K562 (cell line): Measurements from ENCODE around the gene CDC45. TPM values are rescaled to one million over a fixed set of nuclear protein-coding genes. Genes with fewer than 3 reads are reported as not detected.

Experiments used
- ARID1B ChIP-seq: fragments of 450-650 bp; IDR thresholded peaks from 2 replicates; pipeline ENCODE4 v1.6.1; 2016; ENCODE audit warnings: antibody characterized with exemption, mild to moderate bottlenecking, inconsistent platforms
- JUNB ChIP-seq: fragments of 450-650 bp; formaldehyde crosslinking; conservative IDR thresholded peaks from 2 replicates; pipeline ENCODE4 v1.4.0; 2020; ENCODE audit warnings: mild to moderate bottlenecking
- JUND ChIP-seq, 2 experiments: IDR thresholded peaks; 2 replicates in 1 of 2; 3 replicates in 1 of 2; pipeline ENCODE4 v1.6.1; 2011; ENCODE audit warnings: borderline replicate concordance in 2 of 2, low read depth in 2 of 2, low read length in 2 of 2, improper control_type of control experiment in 1 of 2, missing biosample characterization in 1 of 2, missing genetic modification characterization in 1 of 2, missing genetic modification reagents in 1 of 2
- KAT7 ChIP-seq: sonication (generic); formaldehyde crosslinking; IDR thresholded peaks from 2 replicates; pipeline ENCODE4 v1.8.0; 2022; ENCODE audit warnings: missing genetic modification reagents, mild to moderate bottlenecking, borderline replicate concordance
- MYBL2 ChIP-seq, 2 experiments: fragments of 450-650 bp in 1 of 2; sonication (generic) in 1 of 2; formaldehyde crosslinking in 1 of 2; IDR thresholded peaks; 2 replicates each; pipeline versions ENCODE4 v1.6.1 to v1.8.1; 2017 to 2022; ENCODE audit warnings: borderline replicate concordance in 1 of 2, inconsistent platforms in 1 of 2, low read depth in 1 of 2, mild to moderate bottlenecking in 1 of 2, missing genetic modification reagents in 1 of 2, moderate library complexity in 1 of 2
- POLR3A ChIP-seq: IDR thresholded peaks from 2 replicates; pipeline ENCODE4 v1.6.1; 2011; ENCODE audit warnings: borderline replicate concordance, mild to moderate bottlenecking, moderate library complexity; ENCODE audit not compliant: insufficient read length, insufficient read depth; ENCODE audit errors: extremely low read depth
- RBM39 ChIP-seq: fragments of 200-400 bp; formaldehyde crosslinking; optimal IDR thresholded peaks from 2 replicates; pipeline ENCODE3; 2018; ENCODE audit warnings: low read depth, low read length
- U2AF2 ChIP-seq: fragments of 200-400 bp; formaldehyde crosslinking; optimal IDR thresholded peaks from 2 replicates; pipeline ENCODE3; 2017; ENCODE audit warnings: low read depth, mild to moderate bottlenecking, low read length
- ZC3H4 ChIP-seq: sonication (generic); formaldehyde crosslinking; IDR thresholded peaks from 2 replicates; pipeline ENCODE4 v1.9.0; 2021; ENCODE audit warnings: missing genetic modification reagents, borderline replicate concordance
- ZFX ChIP-seq: sonication (generic); formaldehyde crosslinking; IDR thresholded peaks from 2 replicates; pipeline ENCODE4 v1.8.0; 2022; ENCODE audit warnings: mild to moderate bottlenecking, missing genetic modification reagents, moderate library complexity
- polyA plus RNA-seq, 8 experiments: library from polyadenylated mRNA; depleted of rRNA in 4 of 8; stranded (reverse) in 5 of 8; unstranded in 3 of 8; fragments of >200 nt; fragmentation: Nextera tagmentation in 2 of 8; fragmentation: Illumina TruSeq in 1 of 8; extraction: Ambion mirVana in 2 of 8; extraction: Trizol in 1 of 8; gene quantifications; 2 replicates each; pipeline versions ENCODE4 v1.2.1 to v1.2.3, GENCODE V29; 2011 to 2014; ENCODE audit warnings: inconsistent platforms in 1 of 8, missing spikeins in 1 of 8
- total RNA-seq, 7 experiments: library from RNA; depleted of rRNA in 6 of 7; stranded (reverse); fragments of >200 nt in 6 of 7; fragmentation: Illumina TruSeq in 2 of 7; extraction: Trizol in 2 of 7; gene quantifications; 2 replicates each; pipeline versions ENCODE4 v1.2.1 to v1.2.3, GENCODE V29; 2011 to 2021; ENCODE audit warnings: low replicate concordance in 1 of 7
- TF ChIP-seq, protein P1 (sequence below): fragments of 450-650 bp; formaldehyde crosslinking; IDR thresholded peaks from 2 replicates; pipeline ENCODE4 v1.4.0; 2022; ENCODE audit warnings: missing genetic modification characterization
- TF ChIP-seq, protein P2 (sequence below): fragments of 450-650 bp; IDR thresholded peaks from 2 replicates; pipeline ENCODE4 v1.6.1; 2017; ENCODE audit warnings: mild to moderate bottlenecking, moderate library complexity
- TF ChIP-seq, protein P3 (sequence below): fragments of 450-650 bp; formaldehyde crosslinking; IDR thresholded peaks from 2 replicates; pipeline ENCODE4 v1.4.0; 2020; ENCODE audit warnings: mild to moderate bottlenecking, moderate library complexity
- TF ChIP-seq, protein P4 (sequence below): fragments of 250-450 bp; sonication (Bioruptor Pico); IDR thresholded peaks from 2 replicates; pipeline ENCODE4 v1.8.0; 2021; ENCODE audit warnings: mild to moderate bottlenecking, moderate library complexity

The CDC45 gene
- total and polyA plus RNA-seq, 9 of the 15 experiments (the other 6 are each of a cell fraction or from before 2014, with no cell fraction given) = 251 to 580 (median 410) TPM

DNA sequence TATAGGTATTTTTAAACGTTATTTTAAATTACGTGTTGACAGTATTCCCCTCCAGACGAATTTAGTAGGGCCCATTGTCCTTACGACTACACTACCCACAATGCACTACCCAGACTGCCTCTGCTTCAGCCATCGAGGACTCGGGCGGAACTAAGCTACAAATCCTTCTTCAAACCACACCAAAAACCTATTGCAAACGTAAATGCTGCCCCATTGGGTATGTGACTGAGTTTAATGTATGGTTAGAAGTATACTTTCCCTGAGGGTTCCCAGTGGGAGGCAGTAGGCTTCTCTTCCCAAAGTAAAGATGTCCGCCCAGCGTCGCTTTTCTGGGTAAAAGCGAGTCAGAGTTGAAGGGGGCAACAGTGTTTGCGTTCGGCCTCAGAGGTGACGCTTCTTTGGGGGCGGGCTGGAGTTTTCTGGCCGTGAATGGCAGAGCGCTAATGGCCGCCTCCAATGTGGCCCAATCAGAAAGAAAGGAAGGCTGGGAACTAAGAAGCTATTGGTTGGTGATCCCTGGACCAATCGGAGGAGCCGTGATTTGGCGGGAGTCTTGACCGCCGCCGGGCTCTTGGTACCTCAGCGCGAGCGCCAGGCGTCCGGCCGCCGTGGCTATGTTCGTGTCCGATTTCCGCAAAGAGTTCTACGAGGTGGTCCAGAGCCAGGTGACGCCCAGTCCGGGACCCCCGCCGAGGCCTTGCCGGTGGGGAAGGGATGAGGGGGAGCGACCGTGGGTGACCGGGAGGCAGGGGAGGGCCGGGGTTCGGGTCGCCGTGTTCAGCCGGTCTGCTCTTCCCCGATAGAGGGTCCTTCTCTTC, at the start of gene CDC45 (continued):
- TF ChIP-seq JUNB (CRISPR knock-in tag) = peak; percentile 52; the same call in 1 of the 2 replicates
- no peak for TF ChIP-seq ZC3H4 (CRISPR knock-in tag)
- peak; percentile 75 for TF ChIP-seq JUND (IDR thresholded peaks at IDR 0.05; ENCODE audit: borderline replicate concordance, low read depth, low read length)
- no peak for TF ChIP-seq JUND (tag; IDR thresholded peaks at IDR 0.05; ENCODE audit: borderline replicate concordance, low read depth, low read length)
- TF ChIP-seq, protein P1, sequence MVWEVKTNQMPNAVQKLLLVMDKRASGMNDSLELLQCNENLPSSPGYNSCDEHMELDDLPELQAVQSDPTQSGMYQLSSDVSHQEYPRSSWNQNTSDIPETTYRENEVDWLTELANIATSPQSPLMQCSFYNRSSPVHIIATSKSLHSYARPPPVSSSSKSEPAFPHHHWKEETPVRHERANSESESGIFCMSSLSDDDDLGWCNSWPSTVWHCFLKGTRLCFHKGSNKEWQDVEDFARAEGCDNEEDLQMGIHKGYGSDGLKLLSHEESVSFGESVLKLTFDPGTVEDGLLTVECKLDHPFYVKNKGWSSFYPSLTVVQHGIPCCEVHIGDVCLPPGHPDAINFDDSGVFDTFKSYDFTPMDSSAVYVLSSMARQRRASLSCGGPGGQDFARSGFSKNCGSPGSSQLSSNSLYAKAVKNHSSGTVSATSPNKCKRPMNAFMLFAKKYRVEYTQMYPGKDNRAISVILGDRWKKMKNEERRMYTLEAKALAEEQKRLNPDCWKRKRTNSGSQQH (CRISPR knock-in tag) = peak; percentile 98
- no peak for TF ChIP-seq ARID1B
- no peak for TF ChIP-seq MYBL2 (IDR thresholded peaks at IDR 0.05; ENCODE audit: low read depth)
- TF ChIP-seq MYBL2 (CRISPR knock-in tag; IDR thresholded peaks at IDR 0.05; ENCODE audit: borderline replicate concordance) = no peak
- no peak for TF ChIP-seq ZFX
- no peak for TF ChIP-seq RBM39
- TF ChIP-seq, protein P2, sequence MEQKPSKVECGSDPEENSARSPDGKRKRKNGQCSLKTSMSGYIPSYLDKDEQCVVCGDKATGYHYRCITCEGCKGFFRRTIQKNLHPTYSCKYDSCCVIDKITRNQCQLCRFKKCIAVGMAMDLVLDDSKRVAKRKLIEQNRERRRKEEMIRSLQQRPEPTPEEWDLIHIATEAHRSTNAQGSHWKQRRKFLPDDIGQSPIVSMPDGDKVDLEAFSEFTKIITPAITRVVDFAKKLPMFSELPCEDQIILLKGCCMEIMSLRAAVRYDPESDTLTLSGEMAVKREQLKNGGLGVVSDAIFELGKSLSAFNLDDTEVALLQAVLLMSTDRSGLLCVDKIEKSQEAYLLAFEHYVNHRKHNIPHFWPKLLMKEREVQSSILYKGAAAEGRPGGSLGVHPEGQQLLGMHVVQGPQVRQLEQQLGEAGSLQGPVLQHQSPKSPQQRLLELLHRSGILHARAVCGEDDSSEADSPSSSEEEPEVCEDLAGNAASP = no peak
- TF ChIP-seq U2AF2 = no peak
- TF ChIP-seq POLR3A = no peak
- TF ChIP-seq, protein P3, sequence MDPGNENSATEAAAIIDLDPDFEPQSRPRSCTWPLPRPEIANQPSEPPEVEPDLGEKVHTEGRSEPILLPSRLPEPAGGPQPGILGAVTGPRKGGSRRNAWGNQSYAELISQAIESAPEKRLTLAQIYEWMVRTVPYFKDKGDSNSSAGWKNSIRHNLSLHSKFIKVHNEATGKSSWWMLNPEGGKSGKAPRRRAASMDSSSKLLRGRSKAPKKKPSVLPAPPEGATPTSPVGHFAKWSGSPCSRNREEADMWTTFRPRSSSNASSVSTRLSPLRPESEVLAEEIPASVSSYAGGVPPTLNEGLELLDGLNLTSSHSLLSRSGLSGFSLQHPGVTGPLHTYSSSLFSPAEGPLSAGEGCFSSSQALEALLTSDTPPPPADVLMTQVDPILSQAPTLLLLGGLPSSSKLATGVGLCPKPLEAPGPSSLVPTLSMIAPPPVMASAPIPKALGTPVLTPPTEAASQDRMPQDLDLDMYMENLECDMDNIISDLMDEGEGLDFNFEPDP = peak; percentile 91; the same call in 1 of the 2 replicates
- no peak for TF ChIP-seq KAT7 (CRISPR knock-in tag)
- TF ChIP-seq, protein P4, sequence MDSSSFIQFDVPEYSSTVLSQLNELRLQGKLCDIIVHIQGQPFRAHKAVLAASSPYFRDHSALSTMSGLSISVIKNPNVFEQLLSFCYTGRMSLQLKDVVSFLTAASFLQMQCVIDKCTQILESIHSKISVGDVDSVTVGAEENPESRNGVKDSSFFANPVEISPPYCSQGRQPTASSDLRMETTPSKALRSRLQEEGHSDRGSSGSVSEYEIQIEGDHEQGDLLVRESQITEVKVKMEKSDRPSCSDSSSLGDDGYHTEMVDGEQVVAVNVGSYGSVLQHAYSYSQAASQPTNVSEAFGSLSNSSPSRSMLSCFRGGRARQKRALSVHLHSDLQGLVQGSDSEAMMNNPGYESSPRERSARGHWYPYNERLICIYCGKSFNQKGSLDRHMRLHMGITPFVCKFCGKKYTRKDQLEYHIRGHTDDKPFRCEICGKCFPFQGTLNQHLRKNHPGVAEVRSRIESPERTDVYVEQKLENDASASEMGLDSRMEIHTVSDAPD (CRISPR knock-in tag) = no peak
